Colonic mucosa (tissue), 4 donors: ENCODE measurements around the gene HDAC9. TPM values are rescaled to one million over a fixed set of nuclear protein-coding genes. Genes with fewer than 3 reads are reported as not detected.

Experiments
- DNase-seq: peaks from one replicate; pipeline ENCODE4 v3.0.0-alpha.2; 2020
- H3K27ac ChIP-seq: fragments of 200-600 bp; one replicate; pipeline ENCODE4 v1.8.0; 2021
- H3K27me3 ChIP-seq: fragments of 200-600 bp; one replicate; pipeline ENCODE4 v1.8.0; 2021
- H3K36me3 ChIP-seq: fragments of 200-600 bp; one replicate; pipeline ENCODE4 v1.8.0; 2021
- H3K4me1 ChIP-seq: fragments of 200-600 bp; one replicate; pipeline ENCODE4 v1.8.0; 2021; ENCODE audit warnings: mild to moderate bottlenecking
- H3K4me3 ChIP-seq: fragments of 200-600 bp; one replicate; pipeline ENCODE4 v1.8.0; 2021
- H3K9ac ChIP-seq, 2 donors: one replicate each; pipeline ENCODE4 v1.7.0; 2013; ENCODE audit warnings: control low read depth in 2 of 2, low read depth in 2 of 2, low read length in 2 of 2
- H3K9me3 ChIP-seq: fragments of 200-600 bp; one replicate; pipeline ENCODE4 v1.8.0; 2021
- CTCF ChIP-seq: fragments of 200-600 bp; IDR thresholded peaks from one replicate; pipeline ENCODE4 v1.8.0; 2022; ENCODE audit warnings: antibody characterized with exemption, mild to moderate bottlenecking
- intact Hi-C: fragments of 100-400 bp; cut with DNase I; formaldehyde crosslinking; loops from one replicate; pipeline ENCODE4 v1.14.1; 2022
- total RNA-seq, 2 donors: library from RNA; stranded (reverse); fragmentation: NEBNext Ultra II Directional in 1 of 2; extraction: Animal tissue kit (Norgen Biotek cat#: 25700) in 1 of 2; gene quantifications; one replicate each; pipeline ENCODE4 v1.2.1, GENCODE V29; 2021
- donor health status: healthy.
- donor health status: DM: no; HTN: no; CAD: no.
- donor health status: DM: no; HTN: no; CAD: no.

Gene HDAC9
- total RNA-seq, 2 donors from 2014 or later = 2.6 to 8.7 TPM

DNA sequence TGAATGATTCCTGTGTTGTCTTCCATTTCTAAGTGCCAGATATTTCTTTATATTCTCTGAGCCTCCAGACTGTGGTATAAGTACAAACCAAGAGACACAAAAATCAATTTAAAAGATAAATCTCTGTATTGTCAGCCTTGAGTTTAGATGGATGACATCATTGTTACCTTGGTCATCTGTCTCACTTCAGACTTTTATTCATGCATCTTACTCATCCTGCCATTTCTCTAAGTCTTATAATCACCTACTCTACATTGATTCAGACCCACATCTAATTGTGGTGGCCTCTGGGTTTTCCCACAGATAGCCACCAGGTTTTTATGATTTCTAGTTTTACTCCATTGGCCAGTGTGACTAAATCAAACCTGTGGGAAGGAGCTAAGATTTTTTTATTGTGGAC lies 26.8 kb upstream of the HDAC9 start:
- no peak for TF ChIP-seq CTCF
- H3K9me3 ChIP-seq = no peaks in the 10 kb centered on the region
- intact Hi-C loops = no loop called here
- no peak for DNase-seq
- H3K36me3 ChIP-seq = no peaks in the 10 kb centered on the region
- no peak overlapping the region for H3K27ac ChIP-seq
- H3K4me3 ChIP-seq = no peak overlapping the region
- no peak overlapping the region for H3K9ac ChIP-seq
- H3K4me1 ChIP-seq = no peaks in the 10 kb centered on the region
- H3K27me3 ChIP-seq = no peaks in the 10 kb centered on the region

- H3K9ac ChIP-seq = no peak overlapping the region
- no peaks in the 10 kb centered on the region for H3K9me3 ChIP-seq
- H3K4me3 ChIP-seq = no peak overlapping the region
- DNase-seq = no peak
- H3K27ac ChIP-seq = no peak overlapping the region
- H3K27me3 ChIP-seq = no peaks in the 10 kb centered on the region
- no peaks in the 10 kb centered on the region for H3K36me3 ChIP-seq
- TF ChIP-seq CTCF = no peak
- no peaks in the 10 kb centered on the region for H3K4me1 ChIP-seq
- intact Hi-C loops = no loop called here
These were observed 26.2 kb upstream of the HDAC9 start for GRCh38 chr7:18469316-18469715.

GRCh38 chr7:18471476-18472160 lies 23.9 kb upstream of the HDAC9 start:
- Histone ChIP-seq H3K9me3 (no peaks in the 10 kb centered on the region), H3K4me1 (no peaks in the 10 kb centered on the region), H3K27me3 (no peaks in the 10 kb centered on the region), H3K27ac (no peak overlapping the region), H3K9ac (no peak overlapping the region), H3K4me3 (no peak overlapping the region), H3K36me3 (no peaks in the 10 kb centered on the region)
- intact Hi-C loops = no loop called here
- DNase-seq = no peak
- no peak for TF ChIP-seq CTCF

DNA sequence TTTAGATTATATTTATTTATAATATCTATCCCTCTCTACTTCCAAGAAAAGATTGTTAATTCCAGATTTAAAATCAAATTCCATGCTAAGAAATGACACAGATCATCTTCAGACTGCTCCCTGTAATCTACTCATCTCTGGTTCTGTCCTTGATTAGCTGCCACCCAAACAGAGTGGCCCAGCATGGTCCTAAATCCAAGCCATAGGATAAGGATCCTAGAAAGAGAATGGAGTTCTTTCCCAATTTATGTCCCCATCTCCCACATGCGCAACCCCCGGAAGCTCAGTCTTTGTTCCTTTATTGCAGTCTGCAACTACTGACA lies 23.4 kb upstream of the HDAC9 start:
- intact Hi-C loops = no loop called here
- no peaks in the 10 kb centered on the region for H3K36me3 ChIP-seq
- H3K4me3 ChIP-seq = no peak overlapping the region
- no peaks in the 10 kb centered on the region for H3K27me3 ChIP-seq
- DNase-seq = no peak
- no peak overlapping the region for H3K9ac ChIP-seq
- H3K4me1 ChIP-seq = no peaks in the 10 kb centered on the region
- no peak overlapping the region for H3K27ac ChIP-seq
- H3K9me3 ChIP-seq = no peaks in the 10 kb centered on the region
- no peak for TF ChIP-seq CTCF

- no peaks in the 10 kb centered on the region for H3K27me3 ChIP-seq
- no peak overlapping the region for H3K9ac ChIP-seq
- no peaks in the 10 kb centered on the region for H3K4me1 ChIP-seq
- no peak overlapping the region for H3K27ac ChIP-seq
- DNase-seq = no peak
- H3K9me3 ChIP-seq = no peaks in the 10 kb centered on the region
- H3K36me3 ChIP-seq = no peaks in the 10 kb centered on the region
- no peak overlapping the region for H3K4me3 ChIP-seq
- intact Hi-C loops = no loop called here
- no peak for TF ChIP-seq CTCF
These were observed 22.4 kb upstream of the HDAC9 start for GRCh38 chr7:18473119-18473518.
